HG02840 (cell line): ENCODE data around the gene PIN1.

Experiments
- ATAC-seq: cut with Tn5 transposase; IDR thresholded peaks from one replicate; pipeline ENCODE4 v1.9.1; 2021; ENCODE audit warnings: mild to moderate bottlenecking, moderate library complexity, moderate number of reproducible peaks; ENCODE audit not compliant: unreplicated experiment, low FRiP score

PIN1 gene

GRCh38 chr19:9850235-9850959 is 15.3 kb downstream of the PIN1 start:
- no peak for ATAC-seq

- ATAC-seq, result no peak
These were observed 19.2 kb downstream of the PIN1 start for GRCh38 chr19:9854282-9854846.

- ATAC-seq, result no peak
These were observed 21.5 kb downstream of the PIN1 start for GRCh38 chr19:9856609-9857008.

- ATAC-seq, result no peak
These were observed 22.1 kb downstream of the PIN1 start for GRCh38 chr19:9857076-9857721.

GRCh38 chr19:9857920-9858746 is 23.0 kb downstream of the PIN1 start:
- no peak for ATAC-seq

- no peak for ATAC-seq
These were observed 23.6 kb downstream of the PIN1 start for GRCh38 chr19:9858766-9859165.

GRCh38 chr19:9860407-9860806 is 25.3 kb downstream of the PIN1 start:
- ATAC-seq, result no peak

GRCh38 chr19:9861503-9861902 is 26.4 kb downstream of the PIN1 start:
- no peak for ATAC-seq

GRCh38 chr19:9862938-9863337 is 27.8 kb downstream of the PIN1 start:
- ATAC-seq, result no peak

GRCh38 chr19:9863759-9864158 is 28.6 kb downstream of the PIN1 start:
- ATAC-seq, result no peak

GRCh38 chr19:9865732-9866501 is 30.8 kb downstream of the PIN1 start:
- no peak for ATAC-seq

- no peak for ATAC-seq
These were observed 34.0 kb downstream of the PIN1 start for GRCh38 chr19:9868983-9869617.

GRCh38 chr19:9871626-9872338 is 36.7 kb downstream of the PIN1 start:
- no peak for ATAC-seq

- no peak for ATAC-seq
These were observed 37.6 kb downstream of the PIN1 start for GRCh38 chr19:9872618-9873242.

GRCh38 chr19:9875031-9875627 is 40.0 kb downstream of the PIN1 start:
- no peak for ATAC-seq

- ATAC-seq, result no peak
These were observed 40.7 kb downstream of the PIN1 start for GRCh38 chr19:9875796-9876195.

GRCh38 chr19:9877780-9878510 is 42.8 kb downstream of the PIN1 start:
- no peak for ATAC-seq
